H9 (cell line): ENCODE results near the gene FSTL4. TPM values are rescaled to one million over a fixed set of nuclear protein-coding genes. Genes with fewer than 3 reads are reported as not detected.

Experiments
- DNase-seq: peaks from one replicate; pipeline ENCODE4 v3.0.0-alpha.2; 2017
- H2AFZ ChIP-seq: one replicate; pipeline ENCODE4 v1.6.1; 2013; ENCODE audit warnings: mild to moderate bottlenecking, low read length, control low read depth, moderate library complexity
- H2AK5ac ChIP-seq: 2 replicates; pipeline ENCODE4 v1.6.1; 2013; ENCODE audit warnings: low read length, control low read depth, mixed read lengths; ENCODE audit not compliant: insufficient read length
- H2BK120ac ChIP-seq: one replicate; pipeline ENCODE4 v1.6.1; 2013; ENCODE audit warnings: low read depth, mild to moderate bottlenecking, low read length, control low read depth, inconsistent platforms; ENCODE audit not compliant: poor library complexity, severe bottlenecking
- H2BK12ac ChIP-seq: 2 replicates; pipeline ENCODE4 v1.6.1; 2013; ENCODE audit warnings: low read length, control low read depth, mixed read lengths, low read depth; ENCODE audit not compliant: insufficient read length
- H2BK15ac ChIP-seq: 2 replicates; pipeline ENCODE4 v1.6.1; 2013; ENCODE audit warnings: low read depth, low read length, control low read depth
- H2BK20ac ChIP-seq: one replicate; pipeline ENCODE4 v1.6.1; 2013; ENCODE audit warnings: low read depth, mild to moderate bottlenecking, low read length, control low read depth, inconsistent platforms; ENCODE audit not compliant: poor library complexity, severe bottlenecking
- H2BK5ac ChIP-seq: 2 replicates; pipeline ENCODE4 v1.6.1; 2013; ENCODE audit warnings: low read length, control low read depth, mixed read lengths; ENCODE audit not compliant: insufficient read length
- H3K14ac ChIP-seq: 2 replicates; pipeline ENCODE4 v1.6.1; 2013; ENCODE audit warnings: low read length, control low read depth; ENCODE audit not compliant: insufficient read depth
- H3K18ac ChIP-seq: 2 replicates; pipeline ENCODE4 v1.6.1; 2013; ENCODE audit warnings: low read depth, mild to moderate bottlenecking, mixed read lengths, low read length, control low read depth; ENCODE audit not compliant: insufficient read length
- H3K23ac ChIP-seq: 2 replicates; pipeline ENCODE4 v1.6.1; 2013; ENCODE audit warnings: low read length, control low read depth, mixed read lengths, low read depth; ENCODE audit not compliant: insufficient read length
- H3K23me2 ChIP-seq: 2 replicates; pipeline ENCODE4 v1.6.1; 2013; ENCODE audit warnings: low read depth, mild to moderate bottlenecking, mixed read lengths, low read length, control low read depth; ENCODE audit not compliant: insufficient read length, poor library complexity, severe bottlenecking
- H3K27ac ChIP-seq: 2 replicates; pipeline ENCODE4 v1.5.1; 2013; ENCODE audit warnings: low read length, control low read depth, mixed read lengths, low read depth; ENCODE audit not compliant: insufficient read length
- H3K27me3 ChIP-seq: 2 replicates; pipeline ENCODE4 v1.6.1; 2013; ENCODE audit warnings: low read length, control low read depth, inconsistent platforms; ENCODE audit not compliant: insufficient read depth
- H3K4ac ChIP-seq: 2 replicates; pipeline ENCODE4 v1.6.1; 2013; ENCODE audit warnings: low read depth, mild to moderate bottlenecking, control low read depth, inconsistent platforms, low read length, moderate library complexity
- H3K4me1 ChIP-seq: 2 replicates; pipeline ENCODE4 v1.6.1; 2013; ENCODE audit warnings: low read length, control low read depth, inconsistent platforms; ENCODE audit not compliant: insufficient read depth
- H3K4me2 ChIP-seq: 2 replicates; pipeline ENCODE4 v1.6.1; 2013; ENCODE audit warnings: low read length, control low read depth, mixed read lengths; ENCODE audit not compliant: insufficient read length, insufficient read depth
- H3K56ac ChIP-seq: 2 replicates; pipeline ENCODE4 v1.6.1; 2013; ENCODE audit warnings: low read depth, mild to moderate bottlenecking, mixed read lengths, low read length, control low read depth; ENCODE audit not compliant: insufficient read length
- H3K79me1 ChIP-seq: 2 replicates; pipeline ENCODE4 v1.6.1; 2013; ENCODE audit warnings: low read depth, mild to moderate bottlenecking, moderate library complexity, low read length, control low read depth, inconsistent platforms; ENCODE audit not compliant: insufficient read depth, poor library complexity, severe bottlenecking
- H3K79me2 ChIP-seq: 2 replicates; pipeline ENCODE4 v1.6.1; 2013; ENCODE audit warnings: low read length, control low read depth, inconsistent platforms; ENCODE audit not compliant: insufficient read depth
- H3K9ac ChIP-seq: 2 replicates; pipeline ENCODE4 v1.6.1; 2013; ENCODE audit warnings: low read length, control low read depth, mixed read lengths; ENCODE audit not compliant: insufficient read length; ENCODE audit errors: extremely low read depth
- H3K9me3 ChIP-seq: one replicate; pipeline ENCODE4 v1.6.1; 2013; ENCODE audit warnings: low read depth, low read length, inconsistent platforms; ENCODE audit not compliant: control insufficient read depth
- H3T11ph ChIP-seq: one replicate; pipeline ENCODE4 v1.6.1; 2013; ENCODE audit warnings: mild to moderate bottlenecking, low read length, control low read depth, inconsistent platforms
- H4K20me1 ChIP-seq: one replicate; pipeline ENCODE4 v1.6.1; 2013; ENCODE audit not compliant: control insufficient read depth, insufficient read length, insufficient read depth
- H4K5ac ChIP-seq: 2 replicates; pipeline ENCODE4 v1.6.1; 2013; ENCODE audit warnings: low read depth, mild to moderate bottlenecking, mixed read lengths, low read length, control low read depth; ENCODE audit not compliant: insufficient read length
- H4K8ac ChIP-seq: replicated peaks from 2 replicates; pipeline ENCODE4 v1.6.1; 2013; ENCODE audit warnings: low read length, control low read depth, mixed read lengths, low read depth; ENCODE audit not compliant: insufficient read length
- H4K91ac ChIP-seq: 2 replicates; pipeline ENCODE4 v1.6.1; 2013; ENCODE audit warnings: low read depth, mild to moderate bottlenecking, moderate library complexity, mixed read lengths, low read length, control low read depth; ENCODE audit not compliant: insufficient read length
- H3K27ac Mint-ChIP-seq, 3 experiments: 2 replicates in 2 of 3; 3 replicates in 1 of 3; pipeline ENCODE4 v1.8.0; 2020 to 2021; ENCODE audit warnings: mixed read lengths in 3 of 3, mild to moderate bottlenecking in 1 of 3, moderate library complexity in 1 of 3
- H3K27me3 Mint-ChIP-seq: 2 replicates; pipeline ENCODE4 v1.8.0; 2021; ENCODE audit warnings: low read depth, mild to moderate bottlenecking, moderate library complexity, mixed read lengths
- H3K36me3 Mint-ChIP-seq, 3 experiments: 2 replicates in 2 of 3; 3 replicates in 1 of 3; pipeline ENCODE4 v1.8.0; 2020 to 2021; ENCODE audit warnings: low read depth in 3 of 3, mixed read lengths in 3 of 3; ENCODE audit not compliant: insufficient read depth in 1 of 3
- H3K4me1 Mint-ChIP-seq, 2 experiments: 2 replicates each; pipeline ENCODE4 v1.8.0; 2020; ENCODE audit warnings: mixed read lengths in 2 of 2
- H3K4me3 Mint-ChIP-seq, 2 experiments: 2 replicates in 1 of 2; 3 replicates in 1 of 2; pipeline ENCODE4 v1.8.0; 2020 to 2021; ENCODE audit warnings: mild to moderate bottlenecking in 2 of 2, mixed read lengths in 2 of 2, moderate library complexity in 1 of 2
- H3K9me3 Mint-ChIP-seq, 2 experiments: 2 replicates in 1 of 2; 3 replicates in 1 of 2; pipeline ENCODE4 v1.8.0; 2020; ENCODE audit warnings: mild to moderate bottlenecking in 2 of 2, mixed read lengths in 2 of 2, moderate library complexity in 1 of 2
- CTCF ChIP-seq: fragments of 200-600 bp; sonication (generic); conservative IDR thresholded peaks from 3 replicates; pipeline ENCODE4 v1.8.0; 2021; ENCODE audit warnings: antibody characterized with exemption, mild to moderate bottlenecking
- WGBS: extraction: QIAGEN DNeasy Blood & Tissue Kit; methylation state at CpG from one replicate; pipeline ENCODE4 v1.1.7; 2013; ENCODE audit warnings: missing lambda C conversion rate, low lambda C conversion rate, mixed read lengths; ENCODE audit not compliant: insufficient read length; ENCODE audit errors: extremely low coverage; 5-methylcytosine and 5-hydroxymethylcytosine counted together
- total RNA-seq: library from RNA; stranded (reverse); gene quantifications from 2 replicates; pipeline ENCODE4 v1.2.1, GENCODE V29; 2021

FSTL4 gene
- total RNA-seq, 1 experiment from 2014 or later: 5.7 TPM

GRCh38 chr5:133398646-133399101 lies 213.7 kb downstream of the FSTL4 start:
- Histone ChIP-seq H3K4me1 (no peaks in the 10 kb centered on the region; the same call in none of the 2 replicates), H3T11ph (no peak overlapping the region), H3K79me2 (no peaks in the 10 kb centered on the region), H3K79me1 (no peaks in the 10 kb centered on the region), H2AFZ (no peak overlapping the region), H3K14ac (no peak overlapping the region; the same call in 1 of the 2 replicates), H4K91ac (no peak overlapping the region), H2BK12ac (no peak overlapping the region), H4K5ac (no peak overlapping the region), H2BK15ac (no peak overlapping the region), H3K9me3 (no peaks in the 10 kb centered on the region), H4K20me1 (no peaks in the 10 kb centered on the region), H2AK5ac (no peak overlapping the region), H3K4ac (no peak overlapping the region), H3K23ac (no peak overlapping the region), H2BK20ac (no peak overlapping the region), H3K23me2 (no peaks in the 10 kb centered on the region), H3K18ac (no peak overlapping the region), H3K4me2 (no peak overlapping the region), H3K56ac (no peak overlapping the region), H3K27ac (no peak overlapping the region), H3K27me3 (no peaks in the 10 kb centered on the region), H2BK120ac (no peak overlapping the region), H2BK5ac (no peak overlapping the region), H4K8ac (no peak overlapping the region), H3K9ac (no peak overlapping the region)
- Mint-ChIP-seq H3K9me3 (peaks cover 5 to 10% of the 10 kb centered on the region in 2 experiments), H3K36me3 (peaks cover 3 to 11% (median 7%) of the 10 kb centered on the region in 3 experiments; a peak in 5 of 7 replicates), H3K27ac (peak overlapping the region in 1 of 3 experiments; percentile 24; a peak in 1 of 7 replicates), H3K27me3 (peaks cover 1% of the 10 kb centered on the region; the same call in 1 of the 2 replicates), H3K4me1 (peaks cover 44 to 60% of the 10 kb centered on the region in 2 experiments), H3K4me3 (no peak overlapping the region)
- no peak for DNase-seq
- no CpG with 5 or more reads among the region's 6 CpGs for WGBS
- no peak for TF ChIP-seq CTCF
